SHP77 (cell line): ENCODE data around the gene TCHP.

Experiments used
- DNase-seq, 2 experiments: peaks; one replicate each; lab custom pipeline; 2025; lab: John Stamatoyannopoulos, UW

TCHP gene

GRCh38 chr12:109961612-109962011 is 61.5 kb downstream of the TCHP start:
- DNase-seq, result no peak

GRCh38 chr12:109962398-109962797 is 62.3 kb downstream of the TCHP start:
- DNase-seq, result no peak

GRCh38 chr12:109963330-109963729 is 63.3 kb downstream of the TCHP start:
- DNase-seq, result no peak

GRCh38 chr12:109963743-109964429 is 63.8 kb downstream of the TCHP start:
- no peak for DNase-seq

GRCh38 chr12:109966546-109966945 is 66.5 kb downstream of the TCHP start:
- no peak for DNase-seq

- no peak for DNase-seq
These were observed 67.4 kb downstream of the TCHP start for GRCh38 chr12:109967383-109968031.
